Activated CD8-positive, alpha-beta memory T cell treated with anti-CD3 and anti-CD28 coated beads for 1 hour (primary cell): ENCODE results near the gene UNC13B.
"Not testable (repeated sequence)": the region's sequence is repeated elsewhere in the genome, so short reads cannot be mapped to it uniquely, and the experiment has no call there.

Source experiments
- DNase-seq, 2 donors: peaks; one replicate each; pipeline ENCODE4 v3.0.0-alpha.2; 2020; ENCODE audit warnings: low read depth in 1 of 2; ENCODE audit errors: extremely low read depth in 1 of 2

The UNC13B gene

DNA sequence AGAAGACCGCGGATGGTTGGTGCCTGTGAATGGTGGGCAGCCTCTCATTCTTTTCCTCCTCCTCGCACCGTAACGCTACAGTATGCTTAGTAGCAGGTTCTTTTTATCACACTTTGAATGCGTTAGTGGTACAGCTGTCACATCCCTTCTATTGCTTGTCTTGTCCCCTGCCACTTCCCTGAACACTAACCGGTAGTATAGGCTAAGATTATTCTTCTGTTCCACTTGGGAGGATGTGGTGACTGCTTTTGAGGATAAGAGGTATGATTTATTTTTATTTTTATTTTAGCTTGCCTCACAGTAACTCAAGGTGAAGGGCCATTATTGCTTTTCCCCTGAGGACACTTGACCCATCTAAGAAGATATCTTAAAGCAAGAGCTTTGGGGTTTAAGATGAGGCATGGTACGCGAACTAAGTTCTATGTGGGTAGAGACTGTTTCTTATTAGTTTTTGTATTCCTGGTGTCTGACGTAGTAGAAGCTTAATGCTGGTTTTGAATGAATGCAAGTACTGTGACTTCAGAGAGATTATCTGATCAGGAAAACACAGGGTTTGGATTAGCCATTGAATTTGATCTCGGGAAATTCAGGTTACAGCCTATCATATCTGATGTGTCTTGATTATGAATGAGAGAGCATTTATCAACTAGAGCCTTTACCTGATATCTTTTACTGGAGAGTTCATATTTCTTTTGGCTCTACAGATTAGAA, 951 bp downstream of the UNC13B start:
- no peak for DNase-seq

DNA sequence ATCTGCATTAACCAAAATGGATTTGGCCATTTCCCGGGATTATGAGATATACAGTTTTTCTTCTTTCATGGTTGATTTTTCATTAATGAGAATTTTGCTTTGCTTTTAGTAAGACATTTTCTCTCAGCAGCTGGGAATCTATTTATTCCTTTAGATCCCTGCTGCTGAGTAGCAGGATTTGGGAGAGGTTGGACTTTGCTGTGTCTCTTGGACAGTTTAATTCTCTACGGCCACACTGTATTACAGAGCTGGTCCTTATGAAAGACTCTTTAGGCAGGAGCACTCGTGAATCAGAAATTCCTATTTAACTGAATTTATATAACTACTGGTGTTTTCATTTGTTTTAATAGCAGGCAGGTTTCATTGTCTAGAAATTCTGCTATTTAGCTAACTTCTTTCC, 1.6 kb downstream of the UNC13B start:
- no peak for DNase-seq

DNA sequence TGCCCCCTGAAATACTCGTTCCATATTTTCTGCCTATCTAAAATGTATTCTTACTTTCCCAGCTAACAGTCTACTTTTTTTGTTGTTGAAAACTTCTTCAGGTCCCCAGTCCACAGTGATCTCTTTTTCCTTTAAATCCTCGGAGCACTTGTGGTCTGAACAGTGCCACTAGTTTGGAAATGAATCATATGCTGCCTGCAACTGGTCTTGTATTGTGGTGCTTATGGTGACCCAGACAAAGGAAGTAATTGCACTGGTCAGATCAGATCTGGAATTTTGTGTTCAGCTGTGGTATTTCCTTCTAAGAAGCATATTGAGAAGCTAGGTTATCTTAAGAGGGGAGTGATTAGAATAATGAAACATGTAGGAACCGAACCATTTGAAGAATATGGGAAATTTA, 2.9 kb downstream of the UNC13B start:
- no peak for DNase-seq

DNA sequence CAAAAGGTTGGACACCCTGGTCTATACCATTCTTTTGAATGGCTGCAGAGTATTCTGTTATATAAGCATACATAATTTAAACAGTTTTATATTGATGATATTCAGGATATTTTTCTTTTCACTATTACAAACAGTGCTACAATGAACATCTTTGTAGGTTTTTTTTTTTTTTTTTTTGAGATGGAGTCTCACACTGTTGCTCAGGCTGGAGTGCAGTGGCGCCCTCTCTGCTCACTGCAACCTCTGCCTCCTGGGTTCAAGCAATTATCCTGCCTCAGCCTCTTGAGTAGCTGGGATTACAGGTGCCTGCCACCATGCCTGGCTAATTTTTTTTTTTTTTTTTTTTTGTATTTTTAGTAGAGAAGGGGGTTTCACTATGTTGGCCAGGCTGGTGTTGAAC, 5.6 kb downstream of the UNC13B start:
- not testable (repeated sequence) for DNase-seq

DNA sequence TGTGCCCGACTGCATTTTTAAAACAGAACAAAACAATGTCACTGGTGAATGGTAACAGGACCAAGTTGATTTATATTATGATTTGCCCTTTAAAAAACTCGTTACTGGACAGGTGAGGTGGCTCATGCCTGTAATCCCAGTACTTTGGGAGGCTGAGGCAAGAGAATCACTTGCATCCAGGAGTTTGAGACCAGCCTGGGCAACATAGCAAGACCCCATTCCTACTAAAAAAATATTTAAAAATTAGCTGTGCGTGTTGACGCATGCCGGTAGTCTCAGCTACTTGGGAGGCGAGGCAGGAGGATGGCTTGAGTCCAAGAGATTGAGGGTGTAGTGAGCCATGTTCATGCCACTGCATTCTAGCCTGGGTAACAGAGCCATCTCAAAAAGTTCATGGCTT, 7.2 kb downstream of the UNC13B start:
- no peak for DNase-seq

DNA sequence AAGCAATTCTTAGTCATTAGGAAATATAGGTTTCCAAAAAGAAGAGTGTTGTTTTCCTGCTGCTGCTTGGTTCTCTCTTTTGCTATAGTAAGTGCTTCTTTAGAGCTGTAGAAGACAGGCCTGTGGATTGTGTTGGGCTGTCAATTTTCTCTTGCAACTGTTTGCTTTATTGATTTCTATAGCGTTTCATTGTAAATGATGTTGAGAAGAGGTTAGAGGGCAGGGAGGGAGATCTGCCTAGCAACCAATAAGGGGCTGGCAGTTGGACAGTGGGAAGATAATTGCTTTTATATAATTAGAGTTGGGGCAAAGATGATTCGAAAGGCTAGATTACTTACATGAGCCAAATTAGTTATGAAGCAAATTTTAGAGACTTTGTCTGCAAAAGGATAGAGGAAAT, 11.1 kb downstream of the UNC13B start:
- DNase-seq = no peak

DNA sequence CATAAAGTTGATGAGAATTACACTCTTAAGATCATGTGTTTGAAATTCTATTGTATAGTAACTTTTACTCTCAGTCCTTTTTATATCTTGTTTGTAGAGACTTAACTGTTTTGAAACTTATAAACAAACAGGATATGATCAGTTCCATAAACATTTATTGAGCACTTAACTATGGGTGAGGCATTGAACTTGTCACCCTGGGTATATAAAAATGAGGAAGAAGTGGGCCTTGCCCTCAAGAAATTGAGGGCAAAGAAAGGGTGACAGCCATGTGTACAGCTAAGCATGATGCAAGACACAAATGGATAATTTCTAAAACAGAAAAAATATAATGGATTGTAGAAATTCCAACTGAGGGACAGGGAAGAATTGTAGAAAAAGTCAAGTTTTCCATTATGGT, 15.7 kb downstream of the UNC13B start:
- DNase-seq = no peak

DNA sequence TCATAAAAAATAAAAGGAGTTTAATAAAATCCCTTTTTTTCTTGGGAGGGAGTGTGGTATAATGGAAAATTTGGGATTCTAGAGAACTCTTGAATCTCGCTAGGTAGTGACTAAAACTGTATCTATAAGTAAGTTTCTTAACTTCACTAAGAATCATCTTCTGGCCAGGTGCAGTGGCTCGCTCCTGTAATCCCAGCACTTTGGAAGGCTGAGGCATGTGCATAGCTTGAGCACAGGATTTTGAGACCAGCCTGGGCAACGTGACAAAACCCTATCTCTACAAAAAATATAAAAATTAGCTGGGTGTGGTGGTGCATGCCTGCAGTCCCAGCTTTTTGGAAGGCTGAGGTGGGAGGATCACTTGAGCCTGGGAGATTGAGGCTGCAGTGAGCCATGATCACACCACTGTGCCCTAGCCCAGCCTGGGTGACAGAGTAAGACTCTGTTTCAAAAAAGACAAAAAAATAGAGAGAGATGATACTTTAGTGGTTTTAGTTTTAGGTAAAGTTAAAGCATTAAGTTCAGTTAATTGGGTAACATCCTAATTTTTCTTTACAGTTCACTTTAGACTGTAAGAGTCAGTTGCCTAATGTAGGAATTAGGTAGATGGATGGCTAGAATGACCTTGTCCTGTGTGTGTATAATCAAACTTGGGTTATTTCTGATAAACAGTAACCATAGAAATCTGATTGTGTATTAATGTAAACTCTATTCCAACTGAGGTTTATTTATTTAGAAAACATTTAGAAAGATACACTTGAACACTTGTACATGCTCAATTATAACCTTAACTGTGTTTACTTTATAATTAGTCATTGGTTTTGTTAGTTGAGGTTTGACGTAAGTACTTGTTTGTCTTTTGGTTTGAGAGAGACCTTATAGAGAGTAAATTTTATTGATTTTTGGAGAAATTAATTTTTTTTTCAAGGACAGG, 17.8 kb downstream of the UNC13B start:
- no peak for DNase-seq

DNA sequence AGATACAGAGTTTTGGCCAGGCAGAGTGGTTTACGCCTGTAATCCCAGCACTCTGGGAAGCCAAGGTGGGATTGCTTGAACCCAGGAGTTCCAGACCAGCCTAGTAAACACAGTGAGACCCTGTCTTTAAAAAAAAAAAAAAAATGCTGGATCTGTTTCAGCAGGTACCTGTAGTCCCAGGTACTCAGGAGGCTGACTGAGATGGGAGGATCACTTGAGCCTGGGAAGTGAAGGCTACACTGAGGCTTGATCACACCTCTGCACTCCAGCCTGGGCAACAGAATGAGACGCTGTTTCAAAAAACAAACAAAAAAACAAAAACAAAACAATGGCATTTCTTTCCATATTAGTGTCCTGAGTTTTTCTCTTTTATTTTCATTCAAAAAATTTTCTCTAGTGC, 19.0 kb downstream of the UNC13B start:
- DNase-seq = no peak

DNA sequence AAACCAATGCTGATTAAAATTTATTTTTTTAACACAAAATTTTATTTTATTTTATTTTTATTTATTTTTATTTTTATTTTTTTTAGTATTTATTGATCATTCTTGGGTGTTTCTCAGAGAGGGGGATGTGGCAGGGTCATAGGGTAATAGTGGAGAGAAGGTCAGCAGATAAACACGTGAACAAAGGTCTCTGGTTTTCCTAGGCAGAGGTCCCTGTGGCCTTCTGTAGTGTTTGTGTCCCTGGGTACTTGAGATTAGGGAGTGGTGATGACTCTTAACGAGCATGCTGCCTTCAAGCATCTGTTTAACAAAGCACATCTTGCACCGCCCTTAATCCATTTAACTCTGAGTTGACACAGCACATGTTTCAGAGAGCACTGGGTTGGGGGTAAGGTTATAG, 20.6 kb downstream of the UNC13B start:
- DNase-seq = not testable (repeated sequence)

DNA sequence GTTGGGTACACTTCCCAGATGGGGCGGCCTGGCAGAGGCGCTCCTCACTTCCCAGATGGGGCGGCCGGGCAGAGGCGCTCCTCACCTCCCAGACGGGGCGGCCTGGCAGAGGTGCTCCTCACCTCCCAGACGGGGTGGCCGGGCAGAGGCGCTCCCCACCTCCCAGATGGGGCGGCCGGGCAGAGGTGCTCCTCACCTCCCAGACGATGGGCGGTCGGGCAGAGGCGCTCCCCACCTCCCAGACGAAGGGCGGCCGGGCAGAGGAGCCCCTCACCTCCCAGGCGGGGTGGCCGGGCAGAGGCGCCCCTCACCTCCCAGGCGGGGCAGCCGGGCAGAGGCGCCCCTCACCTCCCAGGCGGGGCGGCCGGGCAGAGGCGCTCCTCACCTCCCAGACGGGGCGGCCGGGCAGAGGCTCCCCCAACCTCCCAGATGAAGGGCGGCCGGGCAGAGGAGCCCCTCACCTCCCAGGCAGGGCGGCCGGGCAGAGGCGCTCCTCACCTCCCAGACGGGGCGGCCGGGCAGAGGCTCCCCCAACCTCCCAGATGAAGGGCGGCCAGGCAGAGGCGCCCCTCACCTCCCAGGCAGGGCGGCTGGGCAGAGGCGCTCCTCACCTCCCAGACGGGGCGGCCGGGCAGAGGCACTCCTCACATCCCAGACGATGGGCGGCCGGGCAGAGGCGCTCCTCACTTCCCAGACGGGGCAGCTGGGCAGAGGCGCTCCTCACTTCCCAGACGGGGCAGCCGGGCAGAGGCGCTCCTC, 21.4 kb downstream of the UNC13B start:
- not testable (repeated sequence) for DNase-seq

DNA sequence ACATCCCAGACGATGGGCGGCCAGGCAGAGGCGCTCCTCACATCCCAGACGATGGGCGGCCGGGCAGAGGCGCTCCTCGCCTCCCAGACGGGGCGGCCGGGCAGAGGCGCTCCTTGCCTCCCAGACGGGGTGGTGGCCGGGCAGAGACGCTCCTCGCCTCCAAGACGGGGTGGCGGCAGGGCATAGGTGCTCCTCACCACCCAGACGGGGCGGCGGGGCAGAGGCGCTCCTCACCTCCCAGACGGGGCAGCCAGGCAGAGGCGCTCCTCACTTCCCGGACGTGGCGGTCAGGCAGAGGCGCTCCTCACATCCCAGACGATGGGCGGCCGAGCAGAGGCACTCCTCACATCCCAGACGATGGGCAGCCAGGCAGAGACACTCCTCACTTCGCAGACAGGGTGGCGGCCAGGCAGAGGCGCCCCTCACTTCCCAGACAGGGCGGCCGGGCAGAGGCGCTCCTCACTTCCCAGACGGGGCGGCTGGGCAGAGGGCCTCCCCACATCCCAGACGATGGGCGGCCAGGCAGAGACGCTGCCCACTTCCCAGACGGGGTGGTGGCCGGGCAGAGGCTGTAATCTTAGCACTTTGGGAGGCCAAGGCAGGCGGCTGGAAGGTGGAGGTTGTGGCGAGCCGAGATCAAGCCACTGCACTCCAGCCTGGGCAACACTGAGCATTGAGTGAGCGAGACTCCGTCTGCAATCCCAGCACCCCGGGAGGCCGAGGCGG, 22.1 kb downstream of the UNC13B start:
- DNase-seq = not testable (repeated sequence)

DNA sequence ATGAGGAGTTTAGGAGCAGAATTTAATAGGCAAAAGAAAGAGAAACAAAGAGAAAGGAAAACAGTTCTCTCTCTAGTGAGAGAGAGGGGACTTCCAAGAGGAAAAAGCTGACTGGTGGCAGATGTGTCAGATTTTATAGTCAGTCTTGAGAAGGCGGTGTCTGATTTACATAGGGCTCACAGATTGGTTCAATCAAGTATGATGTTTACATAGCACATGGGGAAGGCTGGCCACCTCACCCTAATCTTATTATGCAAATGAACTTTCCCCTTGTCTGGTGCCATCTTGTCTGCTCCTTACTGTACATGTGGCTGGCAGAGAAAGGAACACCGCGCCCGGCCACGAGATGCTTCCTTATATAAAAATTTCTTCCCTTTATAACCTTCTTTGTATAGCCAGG, 24.7 kb downstream of the UNC13B start:
- no peak for DNase-seq

DNA sequence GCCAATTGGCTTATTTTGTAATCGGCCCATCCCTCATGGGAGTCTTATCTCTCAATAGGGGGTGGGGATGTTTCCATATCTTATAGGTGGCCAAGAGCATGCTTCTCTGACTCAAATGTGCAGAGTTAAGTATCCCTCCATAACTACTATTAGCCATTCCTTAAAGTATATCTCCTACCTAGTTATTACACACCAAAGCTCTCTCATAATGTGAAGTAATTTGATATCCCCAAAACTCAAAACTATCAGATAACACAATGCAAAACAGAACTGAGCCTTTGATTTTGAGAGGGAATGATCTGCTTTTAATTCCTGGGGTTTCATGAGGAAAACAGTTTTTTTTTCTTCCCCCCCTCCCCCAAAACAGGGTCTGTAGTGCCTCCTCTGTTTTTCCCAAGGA, 28.4 kb downstream of the UNC13B start:
- DNase-seq = no peak

DNA sequence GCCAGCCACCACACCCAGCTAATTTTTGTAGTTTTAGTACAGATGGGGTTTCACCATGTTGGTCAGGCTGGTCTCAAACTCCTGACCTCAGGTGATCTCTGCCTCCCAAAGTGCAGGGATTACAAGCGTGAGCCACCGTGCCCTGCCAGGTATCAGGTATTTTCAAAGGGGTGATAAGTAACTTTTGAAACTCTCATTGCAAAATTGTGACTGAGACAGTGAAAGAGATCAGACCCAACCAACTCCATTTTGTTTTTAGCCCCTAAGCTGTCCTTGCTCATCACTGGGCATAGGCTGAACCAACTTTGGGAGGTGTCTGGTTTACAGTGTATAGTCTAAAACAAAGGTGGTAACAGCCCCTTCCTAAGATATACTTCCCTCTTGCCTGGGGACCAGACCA, 29.3 kb downstream of the UNC13B start:
- no peak for DNase-seq

DNA sequence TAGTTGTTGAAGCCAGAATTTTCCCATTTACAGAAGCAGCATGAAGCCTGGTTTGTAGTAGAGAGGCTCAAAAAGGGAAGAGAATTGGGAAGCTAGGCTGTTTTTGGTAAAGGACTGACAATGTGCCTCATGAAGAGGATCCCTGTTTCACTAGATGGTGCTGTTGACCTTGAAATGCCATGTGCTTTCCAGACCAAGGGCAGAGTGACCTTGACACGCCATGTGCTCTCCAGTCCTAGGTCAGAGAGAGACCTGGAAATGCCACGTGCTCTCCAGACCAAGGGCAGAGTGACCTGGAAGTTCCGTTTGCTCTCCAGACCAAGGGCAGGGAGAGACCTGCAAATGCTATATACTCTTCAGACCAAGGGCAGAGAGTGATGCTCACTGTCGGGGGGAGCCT, 32.0 kb downstream of the UNC13B start:
- no peak for DNase-seq

DNA sequence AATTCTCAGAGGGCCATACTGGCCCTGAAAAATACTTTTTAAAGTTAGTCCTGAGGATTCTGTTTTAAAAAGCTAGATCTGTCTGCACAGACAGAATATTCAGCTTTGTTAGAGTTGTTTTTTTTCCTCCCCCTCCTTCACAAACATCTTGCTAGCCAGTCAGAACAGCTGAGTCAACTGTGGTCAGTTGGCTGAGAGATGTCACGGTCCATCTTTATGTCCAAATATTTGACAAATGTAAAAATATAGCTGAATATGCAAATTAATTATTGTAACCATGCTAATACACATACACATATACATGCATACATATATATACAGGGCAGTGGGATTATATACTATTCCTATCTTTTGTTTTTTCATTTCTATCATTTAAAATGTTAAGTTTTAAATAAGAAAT, 33.9 kb downstream of the UNC13B start:
- no peak for DNase-seq

DNA sequence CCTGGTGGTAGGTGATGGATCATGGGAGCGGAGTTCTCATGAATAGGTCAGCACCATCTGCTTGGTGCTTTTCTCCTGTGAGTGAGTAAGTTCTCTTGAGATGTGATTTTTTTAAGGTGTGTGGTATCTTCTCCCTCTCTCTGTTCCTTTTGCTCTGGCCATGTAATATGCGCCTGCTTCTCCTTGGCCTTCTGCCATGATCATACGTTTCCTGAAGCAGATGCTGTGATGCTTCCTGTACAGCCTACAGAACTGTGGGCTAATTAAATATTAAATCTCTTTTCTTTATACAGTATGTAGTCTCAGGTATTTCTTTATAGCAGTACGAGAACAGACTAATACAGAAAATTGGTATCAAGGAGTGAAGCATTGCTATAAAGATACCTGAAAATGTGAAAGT, 36.4 kb downstream of the UNC13B start:
- DNase-seq = no peak

DNA sequence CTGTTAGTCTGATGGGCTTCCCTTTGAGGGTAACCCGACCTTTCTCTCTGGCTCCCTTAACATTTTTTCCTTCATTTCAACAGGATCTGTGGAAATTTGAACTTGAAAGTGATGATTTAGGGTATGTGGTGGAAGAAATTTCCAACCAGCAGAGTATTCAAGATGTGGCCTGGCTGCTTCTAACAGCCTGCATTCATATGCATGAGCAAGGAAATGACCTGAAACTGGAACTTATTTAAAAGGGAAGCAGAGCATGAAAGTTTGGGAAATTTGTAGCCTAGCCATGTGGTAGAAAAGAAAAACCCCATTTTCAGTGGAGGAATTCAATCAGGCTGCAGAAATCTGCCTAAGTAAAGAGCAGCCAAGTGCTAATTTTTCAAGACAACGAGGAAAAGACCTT, 41.7 kb downstream of the UNC13B start:
- no peak for DNase-seq

DNA sequence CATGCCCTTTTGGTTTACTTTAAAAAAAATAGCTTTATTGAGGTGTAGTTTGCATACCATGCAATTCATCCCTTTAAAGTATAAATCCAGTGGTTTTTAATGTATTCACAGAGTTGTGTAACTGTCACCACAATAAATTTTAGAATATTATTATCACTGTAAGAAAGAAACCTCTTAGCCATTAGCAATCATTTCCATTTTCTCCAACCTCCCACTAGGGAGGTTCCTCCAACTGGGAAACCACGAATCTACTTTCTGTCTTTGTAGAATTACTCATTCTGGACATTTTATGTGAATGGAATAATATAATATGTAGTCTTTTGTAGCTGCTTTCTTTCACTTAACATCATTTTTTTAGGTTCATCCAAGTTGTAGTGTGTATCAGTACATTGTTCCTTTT, 43.5 kb downstream of the UNC13B start:
- no peak for DNase-seq

DNA sequence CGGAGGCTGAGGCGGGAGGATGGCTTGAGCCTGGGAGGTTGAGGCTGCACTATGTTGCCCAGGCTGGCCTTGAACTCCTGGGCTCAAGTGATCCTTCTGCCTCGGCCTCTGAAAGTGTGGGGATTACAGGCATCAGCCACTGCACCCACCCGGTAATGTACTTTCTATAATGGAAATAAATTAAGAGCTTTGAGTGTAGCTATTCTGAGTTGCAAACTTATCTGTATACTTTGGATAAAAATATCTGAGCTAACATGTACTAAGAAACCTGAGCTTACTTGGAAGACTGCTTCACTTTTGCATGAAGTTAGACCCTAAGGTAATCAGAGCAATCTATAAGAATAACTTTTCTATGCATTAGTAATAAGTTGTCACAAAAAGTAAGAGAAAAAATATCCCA, 50.0 kb downstream of the UNC13B start:
- DNase-seq = no peak
